PC-3 (cell line): ENCODE measurements around the gene AIMP1.

ENCODE experiments used
- EZH2phosphoT487 ChIP-seq: fragments of 300-600 bp; sonication (generic); IDR thresholded peaks from 2 replicates; pipeline ENCODE4 v1.6.1; 2018; ENCODE audit warnings: mild to moderate bottlenecking, antibody characterized with exemption, low read length, borderline replicate concordance
- TF ChIP-seq, protein P1 (sequence below): fragments of 300-600 bp; sonication (generic); conservative IDR thresholded peaks from 2 replicates; pipeline ENCODE4 v1.5.1; 2017; ENCODE audit warnings: antibody characterized with exemption, low read depth, mild to moderate bottlenecking, low read length

- TF ChIP-seq, protein P1, sequence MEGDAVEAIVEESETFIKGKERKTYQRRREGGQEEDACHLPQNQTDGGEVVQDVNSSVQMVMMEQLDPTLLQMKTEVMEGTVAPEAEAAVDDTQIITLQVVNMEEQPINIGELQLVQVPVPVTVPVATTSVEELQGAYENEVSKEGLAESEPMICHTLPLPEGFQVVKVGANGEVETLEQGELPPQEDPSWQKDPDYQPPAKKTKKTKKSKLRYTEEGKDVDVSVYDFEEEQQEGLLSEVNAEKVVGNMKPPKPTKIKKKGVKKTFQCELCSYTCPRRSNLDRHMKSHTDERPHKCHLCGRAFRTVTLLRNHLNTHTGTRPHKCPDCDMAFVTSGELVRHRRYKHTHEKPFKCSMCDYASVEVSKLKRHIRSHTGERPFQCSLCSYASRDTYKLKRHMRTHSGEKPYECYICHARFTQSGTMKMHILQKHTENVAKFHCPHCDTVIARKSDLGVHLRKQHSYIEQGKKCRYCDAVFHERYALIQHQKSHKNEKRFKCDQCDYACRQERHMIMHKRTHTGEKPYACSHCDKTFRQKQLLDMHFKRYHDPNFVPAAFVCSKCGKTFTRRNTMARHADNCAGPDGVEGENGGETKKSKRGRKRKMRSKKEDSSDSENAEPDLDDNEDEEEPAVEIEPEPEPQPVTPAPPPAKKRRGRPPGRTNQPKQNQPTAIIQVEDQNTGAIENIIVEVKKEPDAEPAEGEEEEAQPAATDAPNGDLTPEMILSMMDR, result no peak
- no peak for TF ChIP-seq EZH2phosphoT487
These were observed 23.1 kb downstream of the AIMP1 start for GRCh38 chr4:106339431-106339830.
